ENCODE data around the gene SMOC1.

Gene SMOC1

DNA sequence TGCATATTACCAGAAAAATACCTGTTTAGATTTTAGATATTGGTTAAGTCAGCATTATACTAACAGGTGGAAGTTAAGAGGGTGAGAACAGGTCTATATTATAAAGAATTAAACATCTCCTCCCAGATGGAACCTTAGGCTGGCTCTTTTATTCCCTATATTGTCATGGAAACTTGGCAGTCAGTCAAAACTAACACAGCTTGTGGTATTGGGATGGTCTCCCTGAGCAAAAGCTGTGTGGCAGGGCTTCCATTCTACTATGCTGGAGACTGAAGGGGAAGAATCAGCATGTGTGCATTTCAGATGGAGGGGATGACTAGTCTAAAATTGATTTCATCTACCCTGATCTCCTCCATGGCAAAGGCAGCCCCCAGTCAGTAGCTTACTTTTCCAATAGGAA, 66.7 kb downstream of the SMOC1 start:
- DNase-seq (ENCODE audit: low read depth) = no peak
- TF ChIP-seq, protein P1, sequence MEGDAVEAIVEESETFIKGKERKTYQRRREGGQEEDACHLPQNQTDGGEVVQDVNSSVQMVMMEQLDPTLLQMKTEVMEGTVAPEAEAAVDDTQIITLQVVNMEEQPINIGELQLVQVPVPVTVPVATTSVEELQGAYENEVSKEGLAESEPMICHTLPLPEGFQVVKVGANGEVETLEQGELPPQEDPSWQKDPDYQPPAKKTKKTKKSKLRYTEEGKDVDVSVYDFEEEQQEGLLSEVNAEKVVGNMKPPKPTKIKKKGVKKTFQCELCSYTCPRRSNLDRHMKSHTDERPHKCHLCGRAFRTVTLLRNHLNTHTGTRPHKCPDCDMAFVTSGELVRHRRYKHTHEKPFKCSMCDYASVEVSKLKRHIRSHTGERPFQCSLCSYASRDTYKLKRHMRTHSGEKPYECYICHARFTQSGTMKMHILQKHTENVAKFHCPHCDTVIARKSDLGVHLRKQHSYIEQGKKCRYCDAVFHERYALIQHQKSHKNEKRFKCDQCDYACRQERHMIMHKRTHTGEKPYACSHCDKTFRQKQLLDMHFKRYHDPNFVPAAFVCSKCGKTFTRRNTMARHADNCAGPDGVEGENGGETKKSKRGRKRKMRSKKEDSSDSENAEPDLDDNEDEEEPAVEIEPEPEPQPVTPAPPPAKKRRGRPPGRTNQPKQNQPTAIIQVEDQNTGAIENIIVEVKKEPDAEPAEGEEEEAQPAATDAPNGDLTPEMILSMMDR (IDR thresholded peaks at IDR 0.05; ENCODE audit: insufficient read depth, low read depth, low read length, missing control alignments) = no peak
- H3K4me3 ChIP-seq (ENCODE audit: low read depth, low read length) = no peak overlapping the region

DNA sequence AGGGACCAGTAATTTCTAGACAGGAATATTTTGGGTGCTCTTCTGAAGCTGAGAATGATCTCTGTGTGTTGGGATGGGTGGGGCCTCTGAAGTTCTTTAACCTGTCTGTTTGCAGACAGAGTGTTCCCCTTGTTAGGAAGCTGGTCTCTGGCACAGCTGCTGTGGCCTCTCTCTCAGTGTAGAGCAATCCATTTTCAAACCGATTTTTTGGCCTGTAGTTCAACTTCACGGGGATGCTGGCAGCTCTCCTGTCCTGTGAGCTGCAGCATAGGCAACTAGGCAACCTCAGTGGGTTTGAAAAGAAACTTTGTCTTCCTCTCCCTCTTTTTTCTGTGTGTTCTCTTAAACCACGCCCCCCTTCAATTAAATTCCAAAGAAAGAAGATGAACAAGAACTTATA, 69.1 kb downstream of the SMOC1 start:
- no peak for DNase-seq (ENCODE audit: low read depth)
- no peak overlapping the region for H3K4me3 ChIP-seq (ENCODE audit: low read depth, low read length)
- TF ChIP-seq, protein P1 (IDR thresholded peaks at IDR 0.05; ENCODE audit: insufficient read depth, low read depth, low read length, missing control alignments) = no peak

DNA sequence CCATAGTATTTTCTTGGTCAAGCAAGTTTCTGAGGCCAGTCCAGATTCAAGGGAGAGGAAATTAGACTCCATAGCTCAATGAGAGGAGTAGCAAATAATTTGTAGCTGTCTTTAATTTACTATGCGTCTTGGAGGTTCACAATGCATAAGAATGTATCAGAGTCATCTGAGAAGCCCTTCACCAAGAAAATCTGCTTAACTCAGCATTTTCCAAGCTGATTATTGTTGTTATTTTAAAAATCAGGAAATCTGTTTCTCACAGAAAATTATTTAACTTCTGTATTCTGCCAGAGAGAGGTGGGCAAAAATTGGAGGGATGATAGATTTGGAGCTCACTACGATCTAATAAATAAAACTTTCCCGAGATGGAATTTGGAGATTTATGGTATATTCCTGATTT, 72.0 kb downstream of the SMOC1 start:
- TF ChIP-seq, protein P1 (IDR thresholded peaks at IDR 0.05; ENCODE audit: insufficient read depth, low read depth, low read length, missing control alignments) = no peak
- no peak overlapping the region for H3K4me3 ChIP-seq (ENCODE audit: low read depth, low read length)
- DNase-seq (ENCODE audit: low read depth) = no peak

DNA sequence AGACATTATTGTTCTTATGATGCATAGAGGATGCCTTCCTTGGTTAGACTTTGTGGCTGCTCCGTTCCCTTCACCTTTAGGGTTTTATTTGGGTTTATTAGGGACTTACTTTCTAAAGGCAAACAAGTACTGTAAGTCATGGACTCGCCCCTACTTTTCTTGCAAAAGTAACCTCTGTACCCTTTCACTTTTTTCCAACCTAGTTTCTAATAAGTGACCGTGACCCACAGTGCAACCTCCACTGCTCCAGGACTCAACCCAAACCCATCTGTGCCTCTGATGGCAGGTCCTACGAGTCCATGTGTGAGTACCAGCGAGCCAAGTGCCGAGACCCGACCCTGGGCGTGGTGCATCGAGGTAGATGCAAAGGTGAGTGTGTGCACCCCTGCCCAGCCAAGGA, 72.7 kb downstream of the SMOC1 start:
- H3K4me3 ChIP-seq (ENCODE audit: low read depth, low read length) = no peak overlapping the region
- TF ChIP-seq, protein P1 (IDR thresholded peaks at IDR 0.05; ENCODE audit: insufficient read depth, low read depth, low read length, missing control alignments) = no peak
- no peak for DNase-seq (ENCODE audit: low read depth)

DNA sequence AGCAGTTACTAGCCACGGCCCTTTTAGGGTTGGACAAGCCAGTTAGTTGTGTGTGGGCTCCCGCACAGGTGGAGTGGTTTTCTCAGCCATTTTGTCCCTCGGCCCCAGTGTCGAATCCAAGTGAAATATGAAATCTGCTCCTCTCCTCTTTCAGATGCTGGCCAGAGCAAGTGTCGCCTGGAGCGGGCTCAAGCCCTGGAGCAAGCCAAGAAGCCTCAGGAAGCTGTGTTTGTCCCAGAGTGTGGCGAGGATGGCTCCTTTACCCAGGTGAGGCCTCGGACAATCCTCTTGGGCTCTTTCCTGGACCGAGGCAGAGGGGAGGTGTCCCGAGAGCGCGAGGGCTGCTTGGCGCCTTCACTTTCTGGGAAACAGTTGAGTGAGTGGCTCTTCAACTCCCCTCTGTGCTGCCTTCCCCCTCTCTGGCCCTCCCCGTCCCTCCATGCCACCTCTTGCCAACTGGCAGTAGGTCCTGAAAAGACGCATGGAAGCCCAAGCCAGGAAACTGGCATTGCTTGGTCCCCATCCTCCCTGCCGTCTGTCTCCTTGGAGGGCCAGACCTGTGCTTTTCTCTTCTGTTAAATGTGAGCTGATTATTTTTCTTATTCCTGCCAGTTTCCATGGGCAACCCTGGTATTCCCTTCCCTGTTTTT, 74.2 kb downstream of the SMOC1 start:
- no peak for DNase-seq (ENCODE audit: low read depth)
- no peak overlapping the region for H3K4me3 ChIP-seq (ENCODE audit: low read depth, low read length)
- TF ChIP-seq, protein P1 (IDR thresholded peaks at IDR 0.05; ENCODE audit: insufficient read depth, low read depth, low read length, missing control alignments) = no peak

DNA sequence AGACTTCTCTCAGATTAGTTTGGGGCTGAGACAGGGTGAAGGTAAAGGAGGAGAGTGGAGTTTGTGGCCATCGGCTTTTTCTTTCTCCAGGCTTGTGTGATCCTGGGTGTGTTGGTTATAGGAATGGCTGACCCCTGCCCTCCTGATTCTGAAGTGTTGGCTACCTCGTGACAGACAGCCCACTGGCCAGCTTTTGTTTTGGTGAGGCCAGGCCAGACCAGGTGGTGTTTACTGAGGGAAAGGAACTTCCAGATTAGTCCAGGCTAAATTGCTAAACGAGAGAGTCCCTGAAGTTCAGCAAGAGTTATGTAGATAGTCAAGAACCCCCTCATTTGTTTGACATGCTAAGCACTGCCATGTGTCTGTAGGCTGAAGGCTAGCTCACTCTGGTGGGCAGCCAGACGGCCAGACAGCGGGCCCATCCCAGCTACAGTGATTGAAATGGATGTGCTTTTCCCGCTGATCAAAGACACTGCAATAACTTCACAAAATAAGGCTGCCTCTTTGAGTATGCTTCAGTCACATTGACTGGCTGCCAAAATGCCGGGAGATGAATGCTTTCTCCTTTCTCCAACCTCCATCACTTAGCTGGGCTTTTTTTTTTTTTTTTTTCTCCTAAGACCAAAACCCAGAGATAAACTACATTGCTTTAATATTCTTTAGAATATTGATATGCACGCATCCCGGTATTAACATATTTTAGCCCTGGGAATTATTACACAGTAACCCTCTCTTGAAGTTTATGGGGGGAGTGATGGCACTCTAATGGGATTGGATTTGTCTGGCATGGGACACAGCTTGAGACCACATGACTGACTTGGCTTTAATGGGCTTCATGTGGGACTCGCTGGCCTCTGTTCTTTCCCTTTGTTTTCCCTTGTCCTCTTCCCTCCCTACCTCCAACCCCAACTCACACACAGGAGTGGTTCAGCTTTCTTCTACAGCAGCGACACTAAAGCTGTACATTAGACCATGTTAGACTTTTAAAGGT, 76.9 kb downstream of the SMOC1 start:
- H3K4me3 ChIP-seq (ENCODE audit: low read depth, low read length) = no peak overlapping the region
- DNase-seq (ENCODE audit: low read depth) = no peak
- TF ChIP-seq, protein P1 (IDR thresholded peaks at IDR 0.05; ENCODE audit: insufficient read depth, low read depth, low read length, missing control alignments) = no peak

Measured in GM12865 (cell line).